GM12873 (cell line): ENCODE data around the gene CFAP92.

Experiments used
- TF ChIP-seq, protein P1 (sequence below): IDR thresholded peaks from 2 replicates; pipeline ENCODE4 v1.5.1; 2012; ENCODE audit warnings: low read depth, mild to moderate bottlenecking, moderate library complexity, low read length, control low read depth; ENCODE audit not compliant: insufficient read depth; ENCODE audit errors: missing control alignments

CFAP92 gene

DNA sequence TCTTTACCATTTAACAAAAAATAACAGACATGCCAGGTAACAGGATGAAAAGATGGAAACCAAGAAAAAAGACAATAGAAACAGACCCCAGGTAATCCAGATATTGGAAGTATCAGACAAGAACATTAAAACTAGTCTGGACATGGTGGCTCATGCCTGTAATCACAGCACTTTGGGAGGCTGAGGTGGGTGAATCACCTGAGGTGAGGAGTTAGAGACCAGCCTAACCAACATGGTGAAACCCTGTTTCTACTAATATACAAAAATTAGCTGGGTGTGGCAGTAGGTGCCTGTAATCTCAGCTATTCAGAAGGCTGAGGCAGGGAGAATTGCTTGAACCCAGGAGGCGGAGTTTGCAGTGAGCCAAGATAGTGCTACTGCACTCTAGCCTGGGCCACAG is 73.9 kb downstream of the CFAP92 start:
- TF ChIP-seq, protein P1, sequence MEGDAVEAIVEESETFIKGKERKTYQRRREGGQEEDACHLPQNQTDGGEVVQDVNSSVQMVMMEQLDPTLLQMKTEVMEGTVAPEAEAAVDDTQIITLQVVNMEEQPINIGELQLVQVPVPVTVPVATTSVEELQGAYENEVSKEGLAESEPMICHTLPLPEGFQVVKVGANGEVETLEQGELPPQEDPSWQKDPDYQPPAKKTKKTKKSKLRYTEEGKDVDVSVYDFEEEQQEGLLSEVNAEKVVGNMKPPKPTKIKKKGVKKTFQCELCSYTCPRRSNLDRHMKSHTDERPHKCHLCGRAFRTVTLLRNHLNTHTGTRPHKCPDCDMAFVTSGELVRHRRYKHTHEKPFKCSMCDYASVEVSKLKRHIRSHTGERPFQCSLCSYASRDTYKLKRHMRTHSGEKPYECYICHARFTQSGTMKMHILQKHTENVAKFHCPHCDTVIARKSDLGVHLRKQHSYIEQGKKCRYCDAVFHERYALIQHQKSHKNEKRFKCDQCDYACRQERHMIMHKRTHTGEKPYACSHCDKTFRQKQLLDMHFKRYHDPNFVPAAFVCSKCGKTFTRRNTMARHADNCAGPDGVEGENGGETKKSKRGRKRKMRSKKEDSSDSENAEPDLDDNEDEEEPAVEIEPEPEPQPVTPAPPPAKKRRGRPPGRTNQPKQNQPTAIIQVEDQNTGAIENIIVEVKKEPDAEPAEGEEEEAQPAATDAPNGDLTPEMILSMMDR = no peak

DNA sequence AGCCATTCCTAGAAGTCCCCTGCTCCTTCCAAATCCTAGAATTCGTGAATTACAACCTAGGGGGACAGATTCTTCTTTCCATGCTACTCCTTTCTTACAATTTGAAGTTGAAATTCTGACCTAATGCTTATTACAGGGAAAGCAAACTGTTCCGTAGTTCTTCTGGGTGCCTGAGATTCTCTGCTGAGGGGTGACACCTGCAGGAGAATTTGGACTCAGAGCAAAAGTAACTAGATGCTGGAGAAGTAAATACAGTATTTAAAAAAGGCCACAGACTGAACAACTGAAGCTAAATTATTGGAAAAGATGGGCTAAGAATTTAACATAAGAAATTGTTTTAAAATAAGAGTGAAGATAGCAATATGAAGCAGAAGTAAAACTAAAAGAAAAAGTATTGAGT is 76.6 kb downstream of the CFAP92 start:
- TF ChIP-seq, protein P1 = no peak

DNA sequence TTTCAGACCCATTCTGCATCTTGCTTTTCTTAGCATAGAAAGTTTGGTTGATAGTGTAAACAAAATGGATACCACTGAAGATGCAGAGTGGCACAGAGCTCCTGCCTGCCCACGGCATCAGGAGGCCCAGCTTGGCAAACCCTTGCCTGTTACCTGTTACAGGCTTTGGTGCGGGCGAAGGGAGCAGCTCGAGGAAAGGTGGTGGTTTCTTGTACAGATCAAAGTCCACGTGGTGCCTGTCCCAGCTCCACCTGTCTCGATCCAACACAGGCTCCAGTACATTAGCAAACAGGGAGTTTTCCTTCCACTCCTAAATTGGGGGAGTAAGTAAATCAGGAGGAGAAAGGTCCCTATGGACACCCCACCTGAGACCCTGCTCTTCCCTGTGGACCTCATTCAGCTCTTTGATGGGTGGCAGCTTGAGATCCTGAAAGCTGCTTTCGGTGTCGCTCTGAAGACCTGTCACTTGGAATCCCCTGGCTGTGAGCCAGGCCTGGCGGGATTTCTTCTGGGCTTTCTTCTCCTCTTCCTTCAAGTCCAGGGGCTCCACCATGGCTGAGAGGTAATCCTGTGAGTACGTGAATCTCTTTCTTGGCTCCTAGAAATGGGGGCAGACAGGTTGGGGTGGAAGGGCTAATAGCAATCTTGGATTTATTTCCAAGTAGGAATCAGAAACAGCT is 78.8 kb downstream of the CFAP92 start:
- TF ChIP-seq, protein P1 = no peak

DNA sequence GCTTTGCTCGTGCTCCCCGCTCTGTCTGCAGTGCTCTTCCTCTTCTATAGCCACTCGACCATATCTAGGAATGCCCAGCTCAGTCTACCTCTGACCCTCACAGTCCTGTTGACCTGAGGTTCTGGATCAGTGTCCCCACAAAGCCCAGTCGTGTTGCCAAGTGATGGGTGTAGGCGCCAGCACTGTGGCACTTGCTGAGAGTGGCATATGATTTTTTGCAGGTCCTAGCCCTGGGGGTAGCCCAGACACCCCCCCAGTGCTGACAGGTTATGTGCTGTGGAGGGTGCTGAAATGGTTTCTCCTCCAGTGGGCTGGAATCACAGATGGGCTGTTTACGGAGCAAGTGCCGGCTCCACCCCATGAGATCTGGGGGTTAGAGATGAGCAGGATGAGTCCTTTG is 82.0 kb downstream of the CFAP92 start:
- TF ChIP-seq, protein P1 = no peak

DNA sequence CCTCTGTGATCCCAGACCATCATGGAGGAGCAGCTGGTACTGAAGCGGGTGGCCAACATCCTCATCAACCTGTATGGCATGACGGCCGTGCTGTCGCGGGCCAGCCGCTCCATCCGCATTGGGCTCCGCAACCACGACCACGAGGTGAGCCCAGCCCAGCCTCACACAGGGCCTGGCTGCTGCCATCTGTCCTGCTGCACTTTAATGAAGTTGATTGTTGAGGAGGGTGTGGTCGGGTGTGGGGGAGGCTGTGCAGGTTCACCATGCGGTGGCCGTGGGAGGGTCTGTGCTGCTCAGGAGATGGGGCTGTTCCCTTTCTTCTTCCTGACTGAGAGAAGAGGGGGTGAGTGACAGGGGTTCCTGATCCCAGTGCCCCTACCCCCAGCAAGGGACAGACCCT is 83.9 kb downstream of the CFAP92 start:
- TF ChIP-seq, protein P1 = no peak

DNA sequence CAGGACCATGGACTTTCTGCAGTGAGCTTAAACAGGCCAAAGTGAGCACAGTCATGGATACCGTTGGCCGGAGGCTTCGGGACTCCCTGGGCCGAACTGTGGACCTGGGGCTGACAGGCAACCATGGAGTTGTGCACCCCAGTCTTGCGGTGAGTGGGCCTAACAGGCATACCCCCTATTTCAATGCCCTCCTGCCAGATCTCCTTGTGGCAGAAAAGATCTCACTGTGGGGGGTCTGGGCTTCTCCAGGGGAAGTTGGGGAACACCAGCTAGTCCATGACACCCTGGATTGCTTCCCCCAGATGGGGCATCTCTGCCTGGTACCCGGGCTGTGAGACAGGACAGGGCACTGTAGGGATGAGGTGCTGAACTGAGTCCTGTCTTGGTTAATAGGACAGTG is 84.9 kb downstream of the CFAP92 start:
- TF ChIP-seq, protein P1 = no peak

DNA sequence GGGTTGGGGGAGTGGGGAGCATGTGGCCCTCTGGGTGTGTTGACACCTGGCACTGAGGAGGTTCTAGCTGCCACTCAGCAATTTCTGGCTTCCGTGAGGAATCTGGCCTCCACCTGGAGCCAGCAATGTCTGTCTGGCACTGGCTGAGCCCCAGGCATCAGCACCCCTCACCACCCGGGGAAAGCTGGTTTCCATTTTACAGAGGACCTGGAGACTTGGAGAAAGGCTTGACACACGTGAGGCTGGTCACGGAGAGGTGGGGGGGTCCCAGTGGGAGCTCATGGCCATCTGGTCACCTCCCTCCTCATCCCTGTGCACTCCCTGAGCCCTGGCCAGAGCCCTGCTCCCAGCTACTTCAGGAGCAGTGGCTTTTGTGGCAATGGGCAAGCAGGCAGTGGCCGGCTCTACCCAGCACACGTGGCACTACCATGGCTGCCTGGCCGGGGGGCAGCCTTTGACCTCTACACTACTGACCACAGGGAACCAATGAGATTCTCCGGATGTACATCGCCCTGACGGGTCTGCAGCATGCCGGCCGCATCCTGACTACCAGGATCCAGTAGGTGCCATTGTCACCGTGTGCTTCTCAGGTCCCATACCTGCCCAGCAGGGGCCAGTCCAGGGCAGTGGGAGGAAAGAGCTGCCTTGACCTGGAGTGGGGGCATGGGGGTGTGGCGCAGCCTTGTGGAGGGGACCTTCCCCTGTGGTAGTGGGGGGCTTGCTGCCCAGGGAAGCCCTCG is 86.0 kb downstream of the CFAP92 start:
- TF ChIP-seq, protein P1 = no peak
